HG02870 (cell line): Measurements from ENCODE around the gene GFM1.
"Not testable (repeated sequence)": the region's sequence is repeated elsewhere in the genome, so short reads cannot be mapped to it uniquely, and the experiment has no call there.

Experiments
- ATAC-seq: cut with Tn5 transposase; IDR thresholded peaks from one replicate; pipeline ENCODE4 v1.9.1; 2021; ENCODE audit warnings: mild to moderate bottlenecking, moderate library complexity; ENCODE audit not compliant: unreplicated experiment

GFM1 gene

DNA sequence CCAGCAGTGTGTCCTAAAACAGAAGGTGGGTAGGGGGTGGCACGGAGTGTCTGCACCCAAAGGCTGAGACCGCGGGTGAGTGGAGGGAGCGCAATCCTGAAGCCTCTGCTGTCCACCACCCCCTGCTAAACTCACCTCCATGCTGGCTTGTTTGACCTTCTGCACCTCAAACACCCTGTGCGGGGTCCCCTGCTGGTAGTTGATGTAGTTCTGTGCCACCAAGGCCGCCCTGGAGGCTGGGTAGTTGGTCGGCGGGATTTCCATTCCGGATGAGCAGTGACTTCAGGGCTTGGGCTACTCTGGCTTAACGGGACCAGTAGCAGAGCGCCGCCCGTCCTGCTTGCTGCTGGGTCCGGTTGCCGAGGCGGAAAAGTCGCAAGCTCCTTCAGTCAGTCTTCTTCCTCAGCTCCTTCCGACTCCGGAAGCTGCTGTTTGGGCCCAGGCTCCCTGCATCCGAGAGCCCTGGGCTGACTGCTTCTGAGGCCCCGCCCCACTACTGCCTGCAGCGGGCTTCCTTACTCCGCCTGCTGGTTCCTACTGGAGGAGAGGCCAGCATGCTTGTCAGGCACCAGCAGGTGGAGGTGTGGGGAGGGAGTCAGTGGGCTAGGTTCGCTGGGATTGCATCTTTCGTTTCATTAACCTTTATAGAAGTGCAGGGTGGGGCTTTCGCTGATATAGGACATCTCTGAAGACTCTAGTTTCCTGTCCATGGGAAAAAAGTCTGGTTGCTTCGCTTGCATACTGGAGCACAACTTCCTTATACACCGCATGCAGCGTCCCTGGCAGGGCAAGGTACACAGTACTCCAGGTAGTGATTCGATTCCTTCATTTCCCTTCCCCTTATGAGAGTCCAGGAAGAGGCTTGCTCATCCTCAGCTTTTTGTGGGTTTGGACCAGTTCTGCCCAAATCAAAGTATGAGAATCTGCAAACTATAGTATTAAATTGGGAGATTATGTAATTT, 28.2 kb downstream of the GFM1 start, which contains the start of gene LXN:
TSS of gene LXN (minus strand) at position 434 of the 962 bp plus-strand sequence. CDS start at position 264, 170 bp downstream.
- peak; percentile 99 for ATAC-seq

GRCh38 chr3:158678687-158679086, 34.4 kb downstream of the GFM1 start:
- ATAC-seq = no peak

DNA sequence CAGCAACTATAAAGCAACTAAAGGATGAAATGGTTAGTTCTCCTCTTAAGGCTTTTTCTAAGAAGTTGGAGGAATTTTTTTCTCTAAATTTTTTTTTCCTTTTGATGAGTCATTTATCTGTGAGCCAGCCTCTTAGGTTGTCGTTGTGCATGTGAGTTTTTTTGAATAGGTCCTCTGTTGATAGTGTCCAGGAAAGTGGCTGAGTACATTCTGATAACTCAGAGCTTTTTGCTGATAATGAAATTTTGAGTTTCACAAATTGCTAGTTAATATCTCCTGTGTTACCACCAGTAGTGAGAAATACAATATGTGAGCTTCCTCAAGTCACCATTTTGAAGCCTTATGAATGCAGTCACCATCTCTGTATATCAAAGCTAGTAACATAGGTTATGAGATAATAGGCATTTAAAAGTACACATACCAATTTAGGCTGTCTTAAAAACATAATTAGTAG, 35.2 kb downstream of the GFM1 start:
- ATAC-seq = no peak

DNA sequence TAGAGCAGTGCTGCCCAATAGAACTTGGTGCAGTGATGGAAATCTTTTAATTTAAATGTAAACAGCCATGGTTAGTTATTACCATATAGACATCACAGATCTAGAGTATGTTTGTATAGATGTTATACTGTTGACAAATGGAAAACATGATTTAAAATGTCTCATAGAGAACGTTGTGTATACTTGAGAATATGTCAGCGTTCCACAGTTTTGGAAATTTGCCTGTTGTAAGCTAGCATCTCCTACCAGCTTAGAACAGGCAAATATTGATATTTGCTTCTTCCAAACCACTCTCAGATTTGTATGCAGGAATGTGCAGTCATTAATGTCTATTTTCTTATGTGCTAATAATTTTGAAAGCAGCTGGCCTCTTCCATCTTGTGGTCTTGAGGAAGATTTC, 36.5 kb downstream of the GFM1 start:
- no peak for ATAC-seq

- ATAC-seq = peak; percentile 48
Measured at GRCh38 chr3:158683230-158683962, 39.1 kb downstream of the GFM1 start.

GRCh38 chr3:158685159-158685558, 40.8 kb downstream of the GFM1 start:
- ATAC-seq = no peak

GRCh38 chr3:158693866-158694456, 49.6 kb downstream of the GFM1 start:
- ATAC-seq = not testable (repeated sequence)

- no peak for ATAC-seq
Measured at GRCh38 chr3:158696618-158697017, 52.3 kb downstream of the GFM1 start.

DNA sequence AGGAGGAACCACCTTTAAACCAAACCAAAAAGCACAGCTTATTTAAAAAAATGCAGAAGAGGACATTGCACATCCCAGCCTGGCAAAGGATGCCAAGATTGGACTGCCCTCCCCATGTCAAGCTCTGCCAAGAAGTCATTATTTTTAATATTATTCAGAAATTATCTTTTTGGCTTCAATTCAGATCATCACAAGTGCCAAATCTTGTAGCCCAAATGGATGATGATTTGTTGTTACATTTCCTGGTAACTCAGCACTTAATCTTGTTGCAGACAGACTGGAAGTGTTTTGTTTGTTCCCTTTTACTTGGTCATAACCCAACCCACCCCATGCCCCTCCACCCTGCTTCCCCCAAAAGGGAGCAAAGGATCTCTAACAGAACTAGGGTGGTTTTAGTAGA, 56.2 kb downstream of the GFM1 start:
- ATAC-seq = no peak

- no peak for ATAC-seq
Measured at GRCh38 chr3:158701420-158702065, 57.2 kb downstream of the GFM1 start.

GRCh38 chr3:158702815-158703481, 58.6 kb downstream of the GFM1 start:
- no peak for ATAC-seq

GRCh38 chr3:158703566-158703965, 59.2 kb downstream of the GFM1 start:
- no peak for ATAC-seq

DNA sequence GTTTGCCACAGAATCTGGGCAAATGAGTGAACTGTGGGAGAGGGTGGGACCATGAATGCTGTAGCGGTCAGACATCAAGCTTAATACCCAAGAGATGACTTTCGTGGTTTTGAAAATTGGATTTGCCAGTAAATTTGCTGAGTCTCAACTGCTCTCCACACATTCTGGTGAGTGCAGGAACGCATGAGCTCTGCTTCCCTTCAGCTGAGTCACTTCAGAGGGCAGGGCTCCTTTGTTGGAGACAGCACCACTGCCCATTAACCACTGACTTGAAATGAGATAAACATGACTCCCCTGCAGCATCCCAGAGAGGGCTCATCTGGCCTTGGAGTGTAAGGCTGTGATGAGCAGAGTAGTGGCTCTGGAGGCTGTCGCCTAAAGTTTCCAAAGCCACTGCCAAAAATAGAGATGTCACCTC, 65.3 kb downstream of the GFM1 start:
- no peak for ATAC-seq

DNA sequence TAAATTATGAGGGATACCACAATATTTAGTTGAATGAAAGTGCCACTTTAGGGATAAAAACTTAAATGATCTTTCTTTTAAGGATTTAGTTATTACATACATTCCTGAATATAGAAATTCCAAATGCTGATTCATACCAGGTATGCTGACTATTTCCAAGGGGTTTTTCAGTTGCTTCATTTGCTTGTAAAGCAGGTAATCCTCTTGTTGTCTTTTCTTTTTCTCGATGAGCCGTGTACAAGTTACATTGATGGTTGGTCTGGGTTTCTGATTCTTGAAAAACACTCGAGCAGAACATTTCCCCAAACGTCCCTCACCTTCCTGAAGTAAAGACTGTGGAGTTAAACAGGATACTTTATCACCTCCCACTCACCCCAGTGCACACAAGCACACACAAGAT, 66.3 kb downstream of the GFM1 start:
- no peak for ATAC-seq

- peak; percentile 52 for ATAC-seq
Measured at GRCh38 chr3:158711886-158712285, 67.6 kb downstream of the GFM1 start.

DNA sequence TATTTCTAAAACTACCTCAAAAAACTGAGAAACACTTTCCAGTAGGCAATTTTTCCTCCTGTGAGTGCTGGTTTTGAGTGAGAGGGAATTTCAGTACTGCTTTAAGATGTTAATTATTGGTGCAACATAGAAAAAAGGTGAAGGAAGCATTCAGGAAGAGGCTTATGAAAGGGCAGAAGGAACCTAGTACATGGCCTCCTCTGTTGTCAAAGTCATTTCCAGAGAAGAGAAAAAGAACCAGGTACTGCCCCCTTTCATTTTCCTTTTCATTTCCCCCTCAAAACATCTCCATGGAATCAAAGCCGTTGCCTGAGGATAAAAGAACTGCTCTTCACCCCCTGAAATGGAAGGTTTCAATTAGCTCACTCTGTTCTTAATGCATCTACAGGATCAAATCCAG, 68.1 kb downstream of the GFM1 start:
- peak; percentile 60 for ATAC-seq

- ATAC-seq = no peak
Measured at GRCh38 chr3:158713094-158713499, 68.8 kb downstream of the GFM1 start.

DNA sequence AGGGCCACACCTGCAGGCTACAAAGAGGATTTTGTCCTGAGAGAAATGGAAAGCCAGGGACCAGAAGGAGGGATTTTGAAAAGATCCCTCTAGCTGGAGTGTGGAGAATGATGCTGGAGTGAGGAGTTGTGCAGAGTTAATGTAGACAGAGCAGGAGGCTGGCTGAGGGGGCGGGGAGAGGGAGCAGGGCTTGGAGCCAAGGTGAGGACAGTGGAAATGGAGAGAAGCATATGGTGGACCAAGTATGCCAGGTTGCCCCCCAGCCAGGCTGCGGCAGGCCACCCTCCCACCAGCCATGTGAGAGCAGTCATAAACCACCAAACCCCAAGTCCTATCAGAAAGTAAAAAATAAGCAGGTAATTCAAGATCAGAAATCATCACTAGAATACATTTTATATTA, 73.2 kb downstream of the GFM1 start:
- no peak for ATAC-seq

DNA sequence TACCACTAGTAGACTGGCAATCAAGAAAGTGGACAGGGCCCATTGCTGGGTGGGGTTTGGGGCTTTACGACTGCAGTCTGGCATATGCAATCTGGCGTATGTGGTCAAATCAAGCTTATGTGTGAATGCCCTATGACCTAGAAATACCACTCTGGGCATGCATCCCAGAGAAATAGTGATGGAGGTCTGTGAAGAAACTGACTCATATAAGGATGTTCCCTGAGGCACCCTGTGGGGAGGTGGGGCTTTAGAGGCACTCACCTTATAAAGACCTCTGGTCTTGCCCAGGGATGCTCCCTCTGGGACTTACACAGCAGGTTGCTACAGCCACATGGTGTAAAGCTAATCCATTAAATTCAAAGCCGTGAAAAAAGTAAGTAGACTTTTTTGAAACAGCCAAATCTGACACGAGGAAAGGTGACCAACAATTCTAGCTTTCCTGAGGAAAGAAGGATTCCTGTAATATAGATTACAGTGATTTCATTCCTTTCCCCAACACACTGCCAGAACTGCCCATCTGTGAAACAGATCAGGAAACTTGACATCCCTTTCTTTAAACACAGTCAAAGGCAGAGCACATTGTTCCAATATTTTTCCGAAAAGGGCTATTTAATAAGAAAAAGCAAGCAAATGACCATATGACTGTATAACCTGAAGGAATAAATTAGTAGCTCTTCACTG, 74.3 kb downstream of the GFM1 start:
- ATAC-seq = no peak

GRCh38 chr3:158722108-158722507, 77.8 kb downstream of the GFM1 start:
- ATAC-seq = no peak
